A549 treated with AZD2906 at 1 μM for 4 hours (cell line): ENCODE data around the gene FRYL. TPM values are rescaled to one million over a fixed set of nuclear protein-coding genes. Genes with fewer than 3 reads are reported as not detected.

Source experiments
- total RNA-seq: library from RNA; stranded (reverse); fragments of 200-300 nt; extraction: Qiagen RNA extraction; gene quantifications from 5 replicates; pipeline ENCODE4 v1.2.3, GENCODE V29; 2022

Gene FRYL
- 6.5 to 13.0 TPM (median 9.0 TPM) in 5 replicates for total RNA-seq

GRCh38 chr4:48779998-48780864 is at the start of gene FRYL:
FRYL (minus strand) TSS chr4:48780279; CDS start chr4:48634410, 145,869 bp downstream.

GRCh38 chr4:48490012-48490679 is 289.9 kb downstream of the FRYL start, which contains the start of gene ZAR1:
ZAR1 (plus strand) TSS chr4:48490252; CDS start chr4:48490292, 40 bp downstream.

GRCh38 chr4:48483006-48483776 is 296.9 kb downstream of the FRYL start, which contains the start of gene SLC10A4:
SLC10A4 (plus strand) TSS chr4:48483343; CDS start chr4:48483562, 219 bp downstream.

Other genes with a start within 250 kb of the FRYL start
- gene OCIAD1, start 50.8 kb upstream of the FRYL start, total RNA-seq: 121 to 205 TPM (median 124 TPM) in 5 replicates
- 94.7 to 134 TPM (median 98.5 TPM) in 5 replicates for gene OCIAD2, start 126.5 kb upstream of the FRYL start, total RNA-seq
- gene CWH43, start 206.0 kb upstream of the FRYL start, total RNA-seq: not detected in 5 replicates